ENCODE measurements around the gene SLC25A1.
"Not testable (repeated sequence)": the region's sequence is repeated elsewhere in the genome, so short reads cannot be mapped to it uniquely, and the experiment has no call there.

SLC25A1 gene

DNA sequence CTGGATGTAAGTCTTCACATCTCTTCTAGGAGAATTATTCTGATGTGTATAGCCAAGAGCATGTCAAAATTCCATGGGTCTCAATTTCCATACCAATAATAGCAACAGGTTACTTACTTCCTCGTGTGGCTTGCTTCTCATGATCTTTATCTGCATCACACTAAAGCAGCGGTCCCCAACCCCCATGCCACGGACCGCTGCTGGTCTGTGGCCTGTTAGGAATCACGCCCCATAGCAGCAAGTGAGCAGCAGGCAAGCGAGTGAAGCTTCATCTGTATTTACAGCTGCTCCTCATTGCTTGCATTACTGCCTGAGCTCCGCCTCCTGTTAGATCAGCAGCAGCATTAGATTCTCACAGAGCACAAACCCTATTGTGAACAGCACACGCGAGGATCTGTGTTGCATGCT, 28.9 kb upstream of the SLC25A1 start:
- Histone ChIP-seq H3K36me3 (ENCODE audit: control insufficient read depth in 1 of 2, insufficient read depth in 2 of 2, low read length in 2 of 2) (no peaks in the 10 kb centered on the region), H3K27ac (ENCODE audit: low read depth, low read length) (no peak overlapping the region), H3K4me1 (ENCODE audit: control insufficient read depth in 1 of 2, insufficient read depth in 2 of 2, low read length in 2 of 2) (no peaks in the 10 kb centered on the region), H3K9me3 (ENCODE audit: control insufficient read depth in 1 of 2, low read length in 2 of 2) (no peaks in the 10 kb centered on the region), H3K4me3 (ENCODE audit: low read depth in 1 of 2, low read length in 2 of 2) (no peak overlapping the region), H3K27me3 (ENCODE audit: control insufficient read depth in 1 of 2, insufficient read depth in 2 of 2, low read length in 2 of 2) (peaks cover 0 to 5% of the 10 kb centered on the region in 2 donors), H3K9ac (ENCODE audit: low read depth in 1 of 2, low read length in 2 of 2) (no peak overlapping the region)

DNA sequence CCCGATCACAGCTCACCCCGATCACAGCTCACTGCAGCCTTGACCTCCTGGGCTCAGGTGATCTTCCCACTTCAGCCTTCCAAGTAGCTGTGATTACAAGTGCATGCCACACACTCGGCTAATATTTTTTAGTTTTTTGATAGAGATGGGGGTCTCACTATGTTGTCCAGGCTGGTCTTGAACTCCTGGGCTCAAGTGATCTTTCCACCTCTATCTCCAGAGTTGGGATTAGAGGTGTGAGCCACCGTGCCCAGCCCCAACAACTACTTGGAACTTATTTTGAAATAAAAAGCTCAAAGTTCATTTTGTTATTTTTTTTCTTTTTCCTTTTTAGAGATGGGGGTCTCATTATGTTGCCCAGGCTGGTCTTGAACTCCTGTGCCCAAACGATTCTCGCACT, 27.8 kb upstream of the SLC25A1 start:
- Histone ChIP-seq H3K4me1 (ENCODE audit: control insufficient read depth in 1 of 2, insufficient read depth in 2 of 2, low read length in 2 of 2) (no peaks in the 10 kb centered on the region), H3K9me3 (ENCODE audit: control insufficient read depth in 1 of 2, low read length in 2 of 2) (no peaks in the 10 kb centered on the region), H3K27ac (ENCODE audit: low read depth, low read length) (no peak overlapping the region), H3K27me3 (ENCODE audit: control insufficient read depth in 1 of 2, insufficient read depth in 2 of 2, low read length in 2 of 2) (peaks cover 0 to 5% of the 10 kb centered on the region in 2 donors), H3K36me3 (ENCODE audit: control insufficient read depth in 1 of 2, insufficient read depth in 2 of 2, low read length in 2 of 2) (no peaks in the 10 kb centered on the region), H3K9ac (ENCODE audit: low read depth in 1 of 2, low read length in 2 of 2) (no peak overlapping the region), H3K4me3 (ENCODE audit: low read depth in 1 of 2, low read length in 2 of 2) (no peak overlapping the region)

- Histone ChIP-seq H3K4me3 (ENCODE audit: low read depth in 1 of 2, low read length in 2 of 2) (no peak overlapping the region), H3K36me3 (ENCODE audit: control insufficient read depth in 1 of 2, insufficient read depth in 2 of 2, low read length in 2 of 2) (no peaks in the 10 kb centered on the region), H3K9ac (ENCODE audit: low read depth in 1 of 2, low read length in 2 of 2) (no peak overlapping the region), H3K27me3 (ENCODE audit: control insufficient read depth in 1 of 2, insufficient read depth in 2 of 2, low read length in 2 of 2) (peaks cover 0 to 5% of the 10 kb centered on the region in 2 donors), H3K9me3 (ENCODE audit: control insufficient read depth in 1 of 2, low read length in 2 of 2) (no peaks in the 10 kb centered on the region), H3K4me1 (ENCODE audit: control insufficient read depth in 1 of 2, insufficient read depth in 2 of 2, low read length in 2 of 2) (no peaks in the 10 kb centered on the region), H3K27ac (ENCODE audit: low read depth, low read length) (no peak overlapping the region)
Observed at GRCh38 chr22:19204640-19205039, 26.1 kb upstream of the SLC25A1 start.

DNA sequence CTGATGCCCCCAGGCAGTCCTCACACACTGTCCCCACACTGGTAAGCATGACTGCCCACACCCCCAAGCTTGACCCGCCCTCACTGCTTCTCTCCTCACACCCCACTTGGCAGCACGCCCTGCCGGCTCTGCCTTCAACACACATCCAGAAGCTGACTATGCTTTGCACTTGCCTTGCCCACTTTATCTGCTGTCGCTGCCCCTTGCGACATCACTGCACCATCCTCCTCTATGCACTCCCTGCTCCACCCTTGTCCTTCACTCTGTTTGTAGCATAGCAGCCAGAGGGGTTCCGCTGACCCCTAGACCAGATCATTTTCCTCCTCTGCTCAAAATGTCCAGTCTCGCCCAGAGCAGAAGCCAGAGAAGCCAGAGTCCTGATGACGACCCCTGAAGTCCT, 25.3 kb upstream of the SLC25A1 start:
- no peak overlapping the region for H3K9ac ChIP-seq (ENCODE audit: low read depth in 1 of 2, low read length in 2 of 2)
- H3K36me3 ChIP-seq (ENCODE audit: control insufficient read depth in 1 of 2, insufficient read depth in 2 of 2, low read length in 2 of 2) = no peaks in the 10 kb centered on the region
- H3K4me3 ChIP-seq (ENCODE audit: low read depth in 1 of 2, low read length in 2 of 2) = no peak overlapping the region
- H3K4me1 ChIP-seq (ENCODE audit: control insufficient read depth in 1 of 2, insufficient read depth in 2 of 2, low read length in 2 of 2) = no peaks in the 10 kb centered on the region
- H3K27me3 ChIP-seq (ENCODE audit: control insufficient read depth in 1 of 2, insufficient read depth in 2 of 2, low read length in 2 of 2) = peaks cover 0 to 5% of the 10 kb centered on the region in 2 donors
- no peaks in the 10 kb centered on the region for H3K9me3 ChIP-seq (ENCODE audit: control insufficient read depth in 1 of 2, low read length in 2 of 2)
- H3K27ac ChIP-seq (ENCODE audit: low read depth, low read length) = no peak overlapping the region

DNA sequence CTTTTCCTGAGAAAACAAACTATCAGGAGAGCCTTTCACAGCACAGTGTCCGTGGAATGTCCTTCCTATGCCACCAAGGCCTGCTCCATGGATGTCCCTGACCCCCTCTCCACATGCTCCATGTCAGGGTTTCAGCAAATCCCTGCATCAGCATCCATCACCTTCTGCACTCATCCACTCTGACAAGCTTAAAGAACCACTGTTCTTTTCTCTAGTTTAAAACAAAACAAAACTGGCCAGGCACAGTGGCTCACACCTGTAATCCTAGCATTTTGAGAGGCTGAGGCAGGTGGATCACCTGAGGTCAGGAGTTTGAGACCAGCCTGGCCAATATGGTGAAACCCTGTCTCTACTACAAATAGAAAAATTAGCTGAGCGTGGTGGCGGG, 24.3 kb upstream of the SLC25A1 start:
- not testable (repeated sequence) for H3K4me1 ChIP-seq (ENCODE audit: control insufficient read depth in 1 of 2, insufficient read depth in 2 of 2, low read length in 2 of 2); H3K27ac ChIP-seq (ENCODE audit: low read depth, low read length); H3K9ac ChIP-seq (ENCODE audit: low read depth in 1 of 2, low read length in 2 of 2); H3K9me3 ChIP-seq (ENCODE audit: control insufficient read depth in 1 of 2, low read length in 2 of 2); H3K27me3 ChIP-seq (ENCODE audit: control insufficient read depth in 1 of 2, insufficient read depth in 2 of 2, low read length in 2 of 2); H3K36me3 ChIP-seq (ENCODE audit: control insufficient read depth in 1 of 2, insufficient read depth in 2 of 2, low read length in 2 of 2); H3K4me3 ChIP-seq (ENCODE audit: low read depth in 1 of 2, low read length in 2 of 2)

GRCh38 chr22:19201869-19202798, 23.6 kb upstream of the SLC25A1 start:
- Histone ChIP-seq H3K9me3 (ENCODE audit: control insufficient read depth in 1 of 2, low read length in 2 of 2) (no peaks in the 10 kb centered on the region), H3K9ac (ENCODE audit: low read depth in 1 of 2, low read length in 2 of 2) (no peak overlapping the region), H3K4me1 (ENCODE audit: control insufficient read depth in 1 of 2, insufficient read depth in 2 of 2, low read length in 2 of 2) (no peaks in the 10 kb centered on the region), H3K36me3 (ENCODE audit: control insufficient read depth in 1 of 2, insufficient read depth in 2 of 2, low read length in 2 of 2) (no peaks in the 10 kb centered on the region), H3K4me3 (ENCODE audit: low read depth in 1 of 2, low read length in 2 of 2) (no peak overlapping the region), H3K27ac (ENCODE audit: low read depth, low read length) (no peak overlapping the region), H3K27me3 (ENCODE audit: control insufficient read depth in 1 of 2, insufficient read depth in 2 of 2, low read length in 2 of 2) (peaks cover 0 to 5% of the 10 kb centered on the region in 2 donors)

DNA sequence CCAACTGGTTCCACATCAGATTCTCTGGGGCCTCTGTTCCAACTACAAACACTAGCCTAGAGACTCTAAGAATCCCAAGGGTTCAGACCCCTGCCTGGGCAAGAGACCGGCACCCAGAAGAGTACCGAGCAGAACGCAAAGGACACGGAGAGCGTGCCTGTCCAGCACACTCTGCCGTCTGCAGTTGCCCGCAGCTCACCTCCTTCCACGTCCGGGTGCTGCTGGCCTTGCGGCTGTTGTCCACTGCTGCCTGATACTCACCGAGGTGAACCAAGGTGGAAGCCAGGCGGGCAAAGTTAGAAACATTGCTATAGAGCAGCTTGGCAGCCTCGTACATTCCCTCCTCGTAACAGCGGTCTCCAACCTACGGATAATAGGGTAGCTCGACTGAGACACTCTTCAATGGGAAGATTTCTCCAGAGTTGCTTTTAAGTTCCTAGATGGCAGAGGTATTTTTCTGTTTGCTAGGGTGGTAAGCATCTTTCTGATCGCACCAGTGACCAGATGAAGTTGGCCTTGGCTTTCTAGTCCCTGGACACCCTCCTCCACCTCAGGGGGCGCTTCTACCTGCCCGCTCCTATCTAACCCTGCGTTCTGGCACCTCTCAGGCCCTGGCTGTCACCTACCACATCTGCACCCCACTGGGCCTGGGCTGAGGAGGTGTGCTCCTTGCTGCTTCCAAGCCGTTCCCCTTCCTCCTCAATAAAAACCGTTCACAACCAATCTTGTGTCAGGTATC, 22.8 kb upstream of the SLC25A1 start:
- peaks cover 0 to 5% of the 10 kb centered on the region in 2 donors for H3K27me3 ChIP-seq (ENCODE audit: control insufficient read depth in 1 of 2, insufficient read depth in 2 of 2, low read length in 2 of 2)
- H3K36me3 ChIP-seq (ENCODE audit: control insufficient read depth in 1 of 2, insufficient read depth in 2 of 2, low read length in 2 of 2) = no peaks in the 10 kb centered on the region
- no peak overlapping the region for H3K27ac ChIP-seq (ENCODE audit: low read depth, low read length)
- no peak overlapping the region for H3K4me3 ChIP-seq (ENCODE audit: low read depth in 1 of 2, low read length in 2 of 2)
- no peaks in the 10 kb centered on the region for H3K9me3 ChIP-seq (ENCODE audit: control insufficient read depth in 1 of 2, low read length in 2 of 2)
- no peaks in the 10 kb centered on the region for H3K4me1 ChIP-seq (ENCODE audit: control insufficient read depth in 1 of 2, insufficient read depth in 2 of 2, low read length in 2 of 2)
- no peak overlapping the region for H3K9ac ChIP-seq (ENCODE audit: low read depth in 1 of 2, low read length in 2 of 2)

DNA sequence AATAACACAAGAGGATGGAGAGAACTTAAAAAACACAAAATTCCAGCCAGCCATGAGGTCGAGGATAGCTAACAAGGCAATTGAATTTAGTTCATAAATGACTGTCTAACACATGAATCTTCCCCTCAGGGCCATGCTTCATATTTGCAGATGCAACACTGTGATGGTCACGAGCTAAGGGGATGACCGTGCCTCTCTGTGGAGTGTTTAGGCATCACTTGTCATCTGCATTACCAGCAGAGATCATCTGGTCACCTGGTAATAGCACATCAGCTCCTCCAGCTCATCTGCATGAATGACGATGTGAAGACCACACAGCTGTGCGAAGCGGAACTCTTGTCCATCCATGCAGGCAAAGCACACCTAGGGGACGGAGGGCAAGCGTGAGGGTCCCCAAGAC, 20.9 kb upstream of the SLC25A1 start:
- Histone ChIP-seq H3K4me1 (ENCODE audit: control insufficient read depth in 1 of 2, insufficient read depth in 2 of 2, low read length in 2 of 2) (no peaks in the 10 kb centered on the region), H3K36me3 (ENCODE audit: control insufficient read depth in 1 of 2, insufficient read depth in 2 of 2, low read length in 2 of 2) (no peaks in the 10 kb centered on the region)

GRCh38 chr22:19197997-19198865, 19.7 kb upstream of the SLC25A1 start:
- H3K4me1 ChIP-seq (ENCODE audit: control insufficient read depth in 1 of 2, insufficient read depth in 2 of 2, low read length in 2 of 2) = no peaks in the 10 kb centered on the region
- no peaks in the 10 kb centered on the region for H3K36me3 ChIP-seq (ENCODE audit: control insufficient read depth in 1 of 2, insufficient read depth in 2 of 2, low read length in 2 of 2)
- no peak overlapping the region for H3K9ac ChIP-seq (ENCODE audit: low read depth in 1 of 2, low read length in 2 of 2)

More for the DNA sequence above, 20.9 kb upstream of the SLC25A1 start:
- Histone ChIP-seq H3K9ac (ENCODE audit: low read depth in 1 of 2, low read length in 2 of 2) (no peak overlapping the region), H3K9me3 (ENCODE audit: control insufficient read depth in 1 of 2, low read length in 2 of 2) (no peaks in the 10 kb centered on the region), H3K4me3 (ENCODE audit: low read depth in 1 of 2, low read length in 2 of 2) (no peak overlapping the region), H3K27me3 (ENCODE audit: control insufficient read depth in 1 of 2, insufficient read depth in 2 of 2, low read length in 2 of 2) (peaks cover 0 to 5% of the 10 kb centered on the region in 2 donors), H3K27ac (ENCODE audit: low read depth, low read length) (no peak overlapping the region)

More at GRCh38 chr22:19197997-19198865, 19.7 kb upstream of the SLC25A1 start:
- Histone ChIP-seq H3K4me3 (ENCODE audit: low read depth in 1 of 2, low read length in 2 of 2) (no peak overlapping the region), H3K9me3 (ENCODE audit: control insufficient read depth in 1 of 2, low read length in 2 of 2) (no peaks in the 10 kb centered on the region), H3K27me3 (ENCODE audit: control insufficient read depth in 1 of 2, insufficient read depth in 2 of 2, low read length in 2 of 2) (no peaks in the 10 kb centered on the region), H3K27ac (ENCODE audit: low read depth, low read length) (no peak overlapping the region)

Data from duodenal mucosa (tissue), 2 donors.